Hematopoietic multipotent progenitor cell treated with erythropoietin and hydrocortisone succinate and interleukin-3 and kit ligand, for 8 days (in vitro differentiated cells): Measurements from ENCODE around the gene FOXRED2.

Experiments
- DNase-seq: peaks from one replicate; pipeline ENCODE4 v3.0.0-alpha.2; 2015

Gene FOXRED2

GRCh38 chr22:36514766-36515165 is 7.9 kb upstream of the FOXRED2 start:
- DNase-seq = no peak

DNA sequence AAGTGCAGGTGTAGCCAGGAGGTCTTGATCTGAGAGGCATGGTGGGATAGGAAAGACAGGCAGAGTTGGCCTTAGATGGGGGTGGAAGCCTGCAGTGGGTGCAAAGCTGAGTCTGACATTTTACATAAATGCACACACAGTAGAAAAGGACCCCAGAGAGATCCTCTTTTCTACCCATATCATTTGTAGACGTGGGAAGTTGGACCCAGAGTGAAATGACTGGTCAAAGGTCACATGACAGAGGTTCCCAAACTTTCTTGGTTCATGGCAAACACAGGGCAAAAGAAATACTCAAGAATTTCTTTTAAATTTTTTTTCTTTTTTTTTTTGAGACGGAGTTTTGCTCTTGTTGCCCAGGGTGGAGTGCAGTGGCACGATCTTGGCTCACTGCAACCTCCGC is 6.2 kb upstream of the FOXRED2 start:
- no peak for DNase-seq

DNA sequence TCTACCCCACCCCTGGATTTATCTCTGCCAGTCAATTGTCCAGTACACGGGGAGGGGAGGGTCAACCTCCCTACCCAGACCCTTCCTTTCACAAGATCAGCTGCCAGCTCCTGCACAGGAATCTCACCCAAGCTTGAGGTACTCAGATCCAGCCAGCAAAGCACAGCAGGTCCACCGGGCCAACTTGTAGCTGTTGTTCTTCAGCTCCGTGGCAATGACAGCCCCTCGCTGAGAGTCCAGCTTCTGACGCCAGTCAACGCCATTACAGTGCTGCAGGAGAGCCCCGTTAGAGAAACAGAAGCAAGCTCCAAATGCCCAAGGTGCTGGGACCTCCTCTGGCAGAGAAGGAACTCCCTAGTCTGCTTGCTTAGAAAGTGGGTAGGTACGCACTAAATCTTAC is 5.5 kb upstream of the FOXRED2 start:
- DNase-seq = no peak

- DNase-seq = peak; percentile 63
These were observed 4.4 kb upstream of the FOXRED2 start for GRCh38 chr22:36510966-36511881.

DNA sequence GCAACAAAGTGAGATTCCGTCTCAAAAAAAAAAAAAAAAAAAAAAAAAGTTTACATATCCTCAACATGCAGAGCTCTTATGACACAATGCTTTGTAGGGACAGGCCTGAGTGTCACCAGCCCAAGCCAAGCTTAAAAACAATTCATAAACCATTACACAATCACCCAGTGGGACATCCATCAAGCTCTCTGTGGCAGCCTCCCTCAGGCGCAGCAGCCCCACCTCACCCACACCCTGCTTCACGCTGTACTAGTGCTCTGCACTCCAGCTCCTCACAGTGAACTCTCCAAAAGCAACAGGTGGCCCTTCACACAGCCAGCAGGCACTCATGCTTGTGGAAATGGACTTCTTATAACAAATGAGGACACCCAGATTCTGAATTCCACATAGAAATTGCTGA is 3.5 kb upstream of the FOXRED2 start:
- DNase-seq = no peak

DNA sequence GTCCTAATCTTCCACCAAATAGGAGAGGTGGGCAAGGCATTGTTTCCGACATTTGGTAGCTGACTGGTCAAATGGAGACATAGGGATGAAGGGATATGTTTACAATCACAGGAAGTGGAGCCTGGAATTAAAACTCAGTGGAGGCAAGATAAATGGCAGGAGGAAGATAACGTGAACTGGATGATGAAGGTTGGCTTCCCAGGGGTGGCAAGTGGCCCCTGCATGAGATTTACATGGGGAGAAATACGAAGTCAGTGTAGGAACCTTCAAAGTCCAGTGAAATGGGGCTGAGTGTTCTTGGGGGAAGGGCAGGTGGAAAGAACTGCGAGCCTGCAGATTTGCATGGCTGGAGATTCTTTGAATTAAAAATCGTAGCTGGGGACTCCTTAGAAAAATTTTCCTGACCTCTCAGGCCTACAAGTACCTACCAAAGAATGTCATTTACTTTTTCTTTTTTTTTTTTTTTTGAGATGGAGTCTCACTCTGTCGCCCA is 724 bp upstream of the FOXRED2 start:
- no peak for DNase-seq

GRCh38 chr22:36505998-36506635 is 723 bp downstream of the FOXRED2 start:
- no peak for DNase-seq

GRCh38 chr22:36497910-36498665 is 8.8 kb downstream of the FOXRED2 start:
- no peak for DNase-seq

GRCh38 chr22:36493690-36494110 is 13.1 kb downstream of the FOXRED2 start:
- DNase-seq = no peak

- DNase-seq = no peak
These were observed 14.7 kb downstream of the FOXRED2 start for GRCh38 chr22:36492109-36492508.

GRCh38 chr22:36491155-36491554 is 15.7 kb downstream of the FOXRED2 start:
- DNase-seq = no peak

GRCh38 chr22:36486619-36487384 is 20.0 kb downstream of the FOXRED2 start:
- peak; percentile 71 for DNase-seq

DNA sequence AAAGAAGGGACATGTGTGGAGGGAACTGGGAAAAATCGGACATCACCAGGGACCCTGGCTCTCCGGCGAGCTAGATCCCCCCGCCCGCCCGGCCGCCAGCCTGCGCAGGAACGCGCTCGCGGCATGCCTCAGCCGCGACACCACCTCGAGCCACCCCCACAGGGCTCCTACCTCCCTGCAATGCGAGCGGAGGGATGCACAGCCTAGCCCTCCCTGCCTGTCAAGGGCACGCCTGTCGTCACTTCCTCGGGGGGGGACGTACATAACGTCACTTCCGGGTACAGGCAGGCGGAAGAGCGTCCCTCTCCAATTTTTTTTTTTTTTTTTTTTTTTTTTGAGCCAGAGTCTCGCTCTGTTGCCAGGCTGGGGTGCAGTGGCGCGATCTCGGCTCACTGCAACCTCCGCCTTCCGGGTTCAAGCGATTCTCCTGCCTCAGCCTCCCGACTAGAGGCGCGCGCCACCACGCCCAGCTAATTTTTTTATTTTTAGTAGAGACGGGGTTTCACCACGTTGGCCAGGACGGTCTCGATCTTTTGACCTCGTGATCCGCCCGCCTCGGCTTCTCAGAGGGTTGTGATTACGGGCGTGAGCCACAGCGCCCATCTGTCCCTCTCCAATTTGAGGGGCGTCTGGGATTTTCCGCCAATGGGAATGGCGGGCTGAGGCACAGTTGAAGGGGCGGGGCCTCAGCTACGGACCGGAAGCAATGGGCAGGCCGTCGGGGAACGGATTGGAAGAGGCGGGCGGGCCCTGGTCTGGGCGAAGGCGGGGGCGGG is 25.3 kb downstream of the FOXRED2 start, which contains the start of gene TXN2:
TXN2 (minus strand) TSS at position 248 of the 776 bp plus-strand sequence. CDS start 803 bp downstream, outside the sequence.
- peak; percentile 98 for DNase-seq

- DNase-seq = no peak
These were observed 25.9 kb downstream of the FOXRED2 start for GRCh38 chr22:36480941-36481392.

DNA sequence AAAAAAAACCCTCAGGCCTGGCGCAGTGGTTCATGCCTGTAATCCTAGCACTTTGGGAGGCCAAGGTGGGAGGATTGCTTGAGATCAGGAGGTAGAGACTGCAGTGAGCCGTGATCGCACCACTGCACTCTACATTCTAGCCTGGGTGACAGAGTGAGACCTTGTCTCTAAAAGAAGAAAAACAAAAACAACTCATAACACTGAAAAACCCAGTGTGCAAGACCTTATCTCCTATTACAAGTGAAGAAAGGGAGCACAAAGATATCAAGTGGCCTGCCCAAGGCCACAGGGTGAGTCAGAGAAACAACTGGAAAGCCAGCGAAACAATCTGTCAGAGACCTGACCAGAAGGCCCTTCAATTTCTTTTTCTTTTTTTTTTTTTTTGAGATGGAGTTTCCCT is 27.9 kb downstream of the FOXRED2 start:
- peak; percentile 91 for DNase-seq

- DNase-seq = no peak
These were observed 31.5 kb downstream of the FOXRED2 start for GRCh38 chr22:36475341-36475740.

GRCh38 chr22:36472689-36473088 is 34.2 kb downstream of the FOXRED2 start:
- DNase-seq = no peak

GRCh38 chr22:36471341-36471821 is 35.5 kb downstream of the FOXRED2 start:
- DNase-seq = no peak

GRCh38 chr22:36470994-36471331 is 35.9 kb downstream of the FOXRED2 start:
- DNase-seq = no peak

DNA sequence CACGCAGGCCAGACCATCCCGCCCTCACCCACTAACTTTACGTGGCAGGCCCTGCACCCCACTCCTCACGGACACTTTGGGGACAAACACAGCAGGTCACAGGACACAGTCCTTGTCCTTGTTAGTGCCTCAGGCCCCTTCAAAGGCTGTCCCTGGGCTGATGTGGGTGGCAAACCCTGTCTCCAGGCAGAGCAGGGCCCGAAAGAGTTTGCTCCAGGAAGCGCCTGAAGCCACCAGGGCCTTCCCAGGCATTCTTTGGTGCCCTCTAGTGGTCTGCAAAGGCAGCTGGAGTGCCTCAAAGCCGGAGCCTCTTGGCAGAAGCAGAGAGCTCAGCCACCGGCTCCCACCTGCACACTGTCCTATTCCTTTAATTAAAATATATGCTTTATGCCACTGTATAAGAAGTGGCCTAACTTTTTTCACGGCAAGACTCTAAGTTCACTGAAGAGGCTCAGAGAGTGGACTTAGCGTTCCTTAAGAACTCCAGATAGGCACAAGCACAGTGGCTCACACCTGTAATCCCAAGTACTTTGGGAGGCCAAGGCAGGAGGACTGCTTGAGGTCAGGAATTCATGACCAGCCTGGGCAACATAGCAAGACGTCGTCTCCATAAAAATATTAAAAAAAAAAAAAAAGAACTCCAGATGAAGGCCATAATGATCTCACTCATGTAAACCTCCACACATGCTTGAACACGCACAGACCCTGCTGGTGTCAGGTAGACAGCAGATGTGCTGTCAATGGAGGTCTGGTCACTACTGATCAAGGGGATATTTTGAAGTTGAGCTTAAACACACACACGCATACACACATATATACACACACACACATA is 36.5 kb downstream of the FOXRED2 start:
- DNase-seq = peak; percentile 88
